ENCODE measurements around the gene MAPKAP1.

MAPKAP1 gene

GRCh38 chr9:125508249-125508648, 198.8 kb downstream of the MAPKAP1 start:
- FAIRE-seq: no peak

- FAIRE-seq: no peak
Measured at GRCh38 chr9:125507226-125507625, 199.8 kb downstream of the MAPKAP1 start.

GRCh38 chr9:125505988-125506438, 201.0 kb downstream of the MAPKAP1 start:
- no peak for FAIRE-seq

GRCh38 chr9:125504616-125505015, 202.4 kb downstream of the MAPKAP1 start:
- FAIRE-seq: no peak

GRCh38 chr9:125497906-125498305, 209.1 kb downstream of the MAPKAP1 start:
- no peak for FAIRE-seq

- FAIRE-seq: no peak
Measured at GRCh38 chr9:125497478-125497877, 209.5 kb downstream of the MAPKAP1 start.

- no peak for FAIRE-seq
Measured at GRCh38 chr9:125496313-125496834, 210.6 kb downstream of the MAPKAP1 start.

- no peak for FAIRE-seq
Measured at GRCh38 chr9:125495172-125496119, 211.6 kb downstream of the MAPKAP1 start.

GRCh38 chr9:125494653-125494915, 212.4 kb downstream of the MAPKAP1 start:
- no peak for FAIRE-seq

- no peak for FAIRE-seq
Measured at GRCh38 chr9:125493881-125494652, 212.9 kb downstream of the MAPKAP1 start.

- FAIRE-seq: no peak
Measured at GRCh38 chr9:125493384-125493783, 213.6 kb downstream of the MAPKAP1 start.

- no peak for FAIRE-seq
Measured at GRCh38 chr9:125492719-125493118, 214.3 kb downstream of the MAPKAP1 start.

- FAIRE-seq: no peak
Measured at GRCh38 chr9:125487842-125488241, 219.2 kb downstream of the MAPKAP1 start.

- FAIRE-seq: no peak
Measured at GRCh38 chr9:125486576-125486975, 220.4 kb downstream of the MAPKAP1 start.

GRCh38 chr9:125486152-125486508, 220.9 kb downstream of the MAPKAP1 start:
- FAIRE-seq: no peak

GRCh38 chr9:125485471-125486151, 221.4 kb downstream of the MAPKAP1 start:
- FAIRE-seq: no peak

- FAIRE-seq: no peak
Measured at GRCh38 chr9:125484350-125485282, 222.4 kb downstream of the MAPKAP1 start.

- FAIRE-seq: no peak
Measured at GRCh38 chr9:125483697-125484096, 223.3 kb downstream of the MAPKAP1 start.

- no peak for FAIRE-seq
Measured at GRCh38 chr9:125479846-125480615, 227.0 kb downstream of the MAPKAP1 start.

GRCh38 chr9:125477089-125477544, 229.9 kb downstream of the MAPKAP1 start:
- no peak for FAIRE-seq

GRCh38 chr9:125476645-125477044, 230.4 kb downstream of the MAPKAP1 start:
- no peak for FAIRE-seq

Measured in A204.1 (cell line).